ENCODE data around the gene RBM17.
"Not testable (repeated sequence)": the region's sequence is repeated elsewhere in the genome, so short reads cannot be mapped to it uniquely, and the experiment has no call there.

The RBM17 gene

DNA sequence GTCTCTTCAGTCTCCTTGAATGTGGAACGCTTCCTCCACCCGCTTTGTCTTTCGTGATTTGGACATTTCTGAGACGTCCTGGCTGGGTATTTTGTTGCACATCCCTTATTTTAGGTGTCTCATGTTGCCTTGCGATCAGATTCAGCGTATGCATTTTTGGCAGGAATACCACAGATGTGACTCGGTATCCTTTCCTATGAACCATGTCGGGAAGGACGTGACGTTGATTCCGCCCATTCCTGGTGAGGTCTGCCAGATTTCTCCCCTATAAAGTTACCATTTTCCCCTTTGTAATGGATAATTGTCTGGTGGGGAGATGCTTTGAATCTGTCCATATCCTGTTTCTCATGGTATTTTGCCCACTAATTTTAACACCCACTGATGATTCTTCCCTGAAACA is 49.6 kb downstream of the RBM17 start:
- no peak for DNase-seq

DNA sequence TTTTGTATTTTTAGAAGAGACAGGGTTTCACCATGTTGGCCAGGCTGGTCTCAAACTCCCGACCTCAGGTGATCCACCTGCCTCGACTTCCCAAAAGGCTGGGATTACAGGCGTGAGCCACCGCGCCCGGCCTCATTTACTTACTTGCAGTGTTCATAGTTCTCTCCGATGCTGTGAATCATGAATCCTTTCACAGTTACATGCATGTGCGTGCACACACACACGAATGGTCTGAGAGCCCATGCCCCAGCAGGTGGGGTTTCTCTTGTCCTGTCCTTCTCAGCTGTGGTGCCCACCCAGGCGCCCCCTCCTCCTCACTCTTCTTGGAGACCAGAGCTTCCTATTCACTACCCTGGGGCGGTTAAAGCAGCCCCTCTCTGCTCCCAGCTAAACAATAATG is 50.6 kb downstream of the RBM17 start:
- no peak for DNase-seq

GRCh38 chr10:6140141-6140841 is 51.5 kb downstream of the RBM17 start:
- DNase-seq = peak in 2 of 6 experiments; percentile 12 to 27

DNA sequence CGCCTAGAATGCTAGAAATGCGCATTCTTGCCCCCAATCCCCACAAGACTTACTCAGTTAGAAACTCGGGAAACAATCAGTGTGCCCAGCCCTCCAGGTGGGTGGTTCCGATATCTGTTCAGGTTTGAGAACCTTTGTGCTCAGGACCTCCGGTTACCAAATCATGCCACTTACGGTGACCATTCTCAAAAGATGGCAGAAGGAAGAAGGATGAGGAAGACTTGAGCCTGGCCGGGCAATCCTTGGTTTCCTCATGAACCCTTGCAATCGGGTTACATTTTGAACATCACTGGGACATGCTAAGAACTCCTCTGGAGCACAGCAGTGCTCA is 52.1 kb downstream of the RBM17 start:
- DNase-seq = no peak

DNA sequence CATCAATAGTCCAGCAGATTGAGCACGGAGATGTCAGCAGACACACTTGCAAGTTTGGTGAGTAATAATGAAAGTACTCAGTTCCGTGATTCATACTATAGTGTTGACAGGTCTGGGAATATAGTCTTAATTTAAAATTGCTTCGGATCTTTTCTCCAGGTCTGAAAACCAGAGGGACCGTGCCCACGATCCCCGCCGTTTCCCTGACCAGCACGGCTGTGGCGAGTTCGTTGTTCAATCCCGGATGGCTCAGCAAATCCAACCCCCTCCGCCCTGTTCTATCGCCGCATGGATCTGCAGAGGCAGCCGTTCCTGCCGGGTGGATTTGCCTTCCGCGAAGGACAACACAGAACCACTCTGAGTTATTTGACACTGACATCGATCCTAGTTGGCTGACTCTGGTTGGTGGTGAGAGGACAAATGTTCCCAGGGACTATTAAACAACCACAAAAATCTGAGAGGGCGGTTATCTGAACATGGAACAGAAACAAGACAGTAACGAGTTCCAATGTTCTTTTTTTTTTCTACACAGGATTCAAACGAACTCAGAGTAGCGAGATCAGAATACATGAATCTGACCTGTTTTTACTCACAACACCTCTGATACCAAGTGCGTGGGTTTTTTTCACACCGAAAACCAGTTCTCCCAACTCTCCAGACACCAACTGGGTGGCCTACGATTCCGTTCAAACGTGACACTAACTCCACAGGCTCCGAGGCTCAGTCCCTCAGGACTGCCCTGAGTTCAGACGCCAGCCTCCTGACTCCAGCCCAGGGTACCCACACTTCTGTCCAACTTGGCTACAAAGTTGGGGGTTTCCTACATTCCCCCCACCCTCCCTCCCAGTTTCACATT is 52.7 kb downstream of the RBM17 start:
- DNase-seq = no peak

DNA sequence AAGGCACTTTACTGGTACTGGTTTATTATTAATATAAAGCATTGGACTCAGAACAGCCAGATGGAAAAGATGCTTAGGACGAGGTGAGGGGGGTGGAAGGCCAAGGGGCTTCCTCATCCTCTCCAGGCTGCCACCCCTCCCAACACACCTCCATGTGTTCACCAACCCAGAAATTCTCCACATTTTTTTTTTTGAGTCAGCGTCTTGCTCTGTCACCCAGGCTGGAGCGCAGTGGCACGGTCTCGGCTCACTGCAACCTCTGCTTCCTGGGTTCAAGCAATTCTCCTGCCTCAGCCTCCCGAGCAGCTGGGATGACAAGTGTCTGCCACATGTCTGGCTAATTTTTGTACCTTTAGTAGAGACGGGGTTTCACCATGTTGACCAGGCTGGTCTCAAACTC is 53.4 kb downstream of the RBM17 start:
- DNase-seq = not testable (repeated sequence)

- no peak for DNase-seq
These were observed 53.8 kb downstream of the RBM17 start for GRCh38 chr10:6142644-6143043.

DNA sequence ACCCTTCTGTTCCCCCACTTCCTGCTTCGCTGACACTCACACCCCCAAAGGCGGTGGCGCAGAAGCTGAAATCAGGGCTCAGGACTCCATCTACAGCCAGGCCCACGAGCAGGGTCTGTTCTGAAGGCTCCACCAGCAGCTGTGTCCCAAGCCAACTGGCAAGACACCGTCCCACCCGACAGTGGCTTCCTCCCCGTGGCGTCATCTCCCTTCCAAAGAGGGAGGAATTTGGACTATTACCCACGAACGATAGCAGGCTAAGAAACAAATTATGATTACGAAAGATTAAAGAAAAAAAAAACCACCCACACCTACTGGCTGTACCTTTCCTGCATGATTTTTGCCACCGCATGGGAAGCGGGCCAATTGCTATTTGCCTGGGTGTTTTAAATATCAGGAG is 54.3 kb downstream of the RBM17 start:
- DNase-seq = no peak

GRCh38 chr10:6144406-6145165 is 55.8 kb downstream of the RBM17 start:
- peak; percentile 75 to 85 (median 84) for DNase-seq

- peak in 2 of 6 experiments; percentile 6 to 18 for DNase-seq
These were observed 56.5 kb downstream of the RBM17 start for GRCh38 chr10:6145166-6145987.

DNA sequence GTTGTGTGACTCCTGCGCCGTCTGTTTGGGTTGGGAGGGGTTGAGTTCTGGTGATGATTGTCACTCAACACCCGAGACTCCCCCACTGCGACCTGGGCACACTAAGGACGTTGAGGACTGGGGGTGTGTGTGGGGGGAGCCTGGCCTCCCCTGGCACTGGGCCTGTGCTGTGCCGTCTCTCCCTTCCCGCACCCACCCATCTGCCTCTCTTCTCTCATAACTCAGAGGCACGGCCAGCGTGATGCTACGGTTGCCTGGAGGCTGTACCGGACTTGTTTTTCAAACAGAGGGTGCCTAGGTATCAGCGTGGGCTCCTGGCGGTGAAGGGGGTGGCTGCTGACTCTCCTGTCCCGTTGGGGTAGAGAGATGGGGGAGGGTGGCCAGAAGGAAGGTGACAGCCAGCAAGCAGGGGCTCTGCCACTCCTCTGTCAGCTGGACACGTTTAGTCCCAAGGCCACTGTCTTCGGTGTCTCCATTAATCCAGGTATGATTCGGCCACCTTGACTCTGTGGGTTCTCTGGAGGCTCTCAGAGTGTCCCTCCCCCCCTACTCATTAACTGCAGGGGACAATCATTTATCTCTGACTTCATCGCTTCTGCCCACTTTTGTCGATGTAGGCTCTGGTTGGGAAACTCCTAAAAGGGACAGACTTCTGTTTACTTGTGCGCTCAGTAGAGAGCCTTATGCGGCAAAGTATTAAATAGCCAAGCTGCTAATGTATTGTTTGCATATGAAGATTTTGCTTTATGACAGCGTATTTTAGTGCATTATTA is 57.4 kb downstream of the RBM17 start:
- DNase-seq = peak in 1 of 6 experiments; percentile 18

GRCh38 chr10:6146921-6147320 is 58.1 kb downstream of the RBM17 start:
- no peak for DNase-seq

- no peak for DNase-seq
These were observed 59.4 kb downstream of the RBM17 start for GRCh38 chr10:6148251-6148701.

GRCh38 chr10:6148908-6149307 is 60.1 kb downstream of the RBM17 start:
- no peak for DNase-seq

- peak in 5 of 6 experiments; percentile 30 to 76 (median 40) for DNase-seq
These were observed 62.5 kb downstream of the RBM17 start for GRCh38 chr10:6151087-6151977.

GRCh38 chr10:6153845-6154244 is 65.0 kb downstream of the RBM17 start:
- no peak for DNase-seq

- no peak for DNase-seq
These were observed 65.7 kb downstream of the RBM17 start for GRCh38 chr10:6154566-6154965.

- DNase-seq = no peak
These were observed 69.4 kb downstream of the RBM17 start for GRCh38 chr10:6158276-6158675.

- DNase-seq = no peak
These were observed 73.1 kb downstream of the RBM17 start for GRCh38 chr10:6161921-6162320.

GRCh38 chr10:6162589-6163356 is 73.9 kb downstream of the RBM17 start:
- DNase-seq = peak in 1 of 6 experiments; percentile 5

All from stimulated activated naive CD4-positive, alpha-beta T cell (primary cell).